Fibroblast of skin of right biceps (primary cell): ENCODE data around the gene MINDY1.

Experiments
- DNase-seq: peaks from one replicate; pipeline ENCODE4 v3.0.0-alpha.2; 2013

Gene MINDY1

GRCh38 chr1:150964164-150964489, 42.6 kb downstream of the MINDY1 start:
- no peak for DNase-seq

GRCh38 chr1:150963321-150964163, 43.2 kb downstream of the MINDY1 start:
- DNase-seq = no peak

DNA sequence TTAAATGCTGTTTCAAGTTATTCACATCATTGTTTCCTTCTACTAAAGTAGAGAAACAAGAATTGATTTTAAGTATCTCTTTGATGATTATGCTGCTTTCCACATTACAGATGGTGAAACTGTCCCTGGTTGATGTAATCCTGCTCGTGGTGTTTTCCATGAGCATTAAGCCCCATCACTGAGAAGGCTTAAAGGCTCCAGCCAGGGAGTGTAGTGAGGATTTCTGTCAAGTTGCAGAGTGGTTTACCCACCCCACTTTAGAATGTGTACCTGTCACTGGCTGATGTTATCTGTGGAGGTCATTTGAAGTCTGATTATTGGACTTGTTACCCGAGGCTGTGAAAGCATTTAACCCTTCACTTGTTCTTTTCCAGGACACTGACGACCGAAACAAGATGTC, 44.9 kb downstream of the MINDY1 start:
- no peak for DNase-seq

DNA sequence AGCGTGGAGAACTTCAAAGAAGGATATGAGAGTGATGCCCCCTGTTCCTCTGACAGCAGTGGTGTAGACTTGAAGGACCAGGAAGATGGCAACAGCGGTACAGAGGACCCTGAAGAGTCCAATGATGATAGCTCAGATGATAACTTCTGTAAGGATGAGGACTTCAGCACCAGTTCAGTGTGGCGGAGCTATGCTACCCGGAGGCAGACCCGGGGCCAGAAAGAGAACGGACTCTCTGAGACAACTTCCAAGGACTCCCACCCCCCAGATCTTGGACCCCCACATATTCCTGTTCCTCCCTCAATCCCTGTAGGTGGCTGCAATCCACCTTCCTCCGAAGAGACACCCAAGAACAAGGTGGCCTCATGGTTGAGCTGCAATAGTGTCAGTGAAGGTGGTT, 46.1 kb downstream of the MINDY1 start:
- no peak for DNase-seq

GRCh38 chr1:150957666-150958065, 49.0 kb downstream of the MINDY1 start:
- no peak for DNase-seq

DNA sequence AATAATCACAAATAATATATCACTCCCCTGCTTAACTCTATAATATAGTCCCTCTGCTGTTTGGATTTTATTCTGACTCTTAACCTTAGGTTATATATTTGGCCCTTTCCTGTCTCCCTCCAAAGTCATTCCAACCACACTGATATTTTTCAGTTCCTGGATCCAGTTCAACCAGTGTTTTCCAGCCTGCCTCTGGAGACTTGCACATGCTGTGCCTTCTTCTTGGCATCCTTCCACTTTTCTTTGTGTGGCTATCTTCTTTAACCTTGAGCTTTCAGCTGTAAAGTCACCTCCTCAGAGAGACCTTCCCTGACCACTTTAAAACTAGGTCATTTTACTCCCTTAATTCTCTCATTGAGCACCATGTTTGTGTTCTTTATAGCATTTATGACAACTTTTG, 51.4 kb downstream of the MINDY1 start:
- no peak for DNase-seq

DNA sequence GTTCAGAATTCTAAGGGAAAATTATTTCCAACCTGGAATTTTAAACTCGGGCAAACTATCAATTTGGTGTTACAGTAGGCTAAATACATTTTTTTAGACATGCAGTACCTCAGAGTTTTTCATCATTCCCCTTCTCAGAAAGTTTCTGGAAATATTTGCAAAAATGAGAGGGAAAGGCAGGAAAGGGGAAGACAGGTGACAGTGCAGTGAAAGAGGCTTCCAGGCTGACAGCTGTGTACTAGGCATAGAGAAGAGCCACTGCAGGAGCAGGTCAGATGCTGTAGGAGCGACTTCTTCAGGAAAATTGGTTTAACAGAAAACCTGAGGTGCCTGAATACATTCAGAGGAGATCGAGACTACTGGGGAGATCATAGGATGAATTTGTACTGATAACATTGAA, 52.0 kb downstream of the MINDY1 start:
- DNase-seq = no peak
